Measurements from ENCODE around the gene FGFR2. TPM values are rescaled to one million over a fixed set of nuclear protein-coding genes. Genes with fewer than 3 reads are reported as not detected.

The FGFR2 gene
- total RNA-seq, 2 experiments from 2014 or later = 0.14 to 0.22 TPM

GRCh38 chr10:121568275-121568674 is 30.0 kb downstream of the FGFR2 start:
- no peaks in the 10 kb centered on the region for H3K27me3 Mint-ChIP-seq
- TF ChIP-seq, protein P1, sequence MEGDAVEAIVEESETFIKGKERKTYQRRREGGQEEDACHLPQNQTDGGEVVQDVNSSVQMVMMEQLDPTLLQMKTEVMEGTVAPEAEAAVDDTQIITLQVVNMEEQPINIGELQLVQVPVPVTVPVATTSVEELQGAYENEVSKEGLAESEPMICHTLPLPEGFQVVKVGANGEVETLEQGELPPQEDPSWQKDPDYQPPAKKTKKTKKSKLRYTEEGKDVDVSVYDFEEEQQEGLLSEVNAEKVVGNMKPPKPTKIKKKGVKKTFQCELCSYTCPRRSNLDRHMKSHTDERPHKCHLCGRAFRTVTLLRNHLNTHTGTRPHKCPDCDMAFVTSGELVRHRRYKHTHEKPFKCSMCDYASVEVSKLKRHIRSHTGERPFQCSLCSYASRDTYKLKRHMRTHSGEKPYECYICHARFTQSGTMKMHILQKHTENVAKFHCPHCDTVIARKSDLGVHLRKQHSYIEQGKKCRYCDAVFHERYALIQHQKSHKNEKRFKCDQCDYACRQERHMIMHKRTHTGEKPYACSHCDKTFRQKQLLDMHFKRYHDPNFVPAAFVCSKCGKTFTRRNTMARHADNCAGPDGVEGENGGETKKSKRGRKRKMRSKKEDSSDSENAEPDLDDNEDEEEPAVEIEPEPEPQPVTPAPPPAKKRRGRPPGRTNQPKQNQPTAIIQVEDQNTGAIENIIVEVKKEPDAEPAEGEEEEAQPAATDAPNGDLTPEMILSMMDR (IDR thresholded peaks at IDR 0.05) = no peak
- ATAC-seq (ENCODE audit: poor library complexity) = no peak
- Histone ChIP-seq H3K27me3 (ENCODE audit: control insufficient read depth in 1 of 2, insufficient read depth in 2 of 2, low read length in 2 of 2) (no peaks in the 10 kb centered on the region), H3K36me3 (ENCODE audit: insufficient read depth, low read length) (no peaks in the 10 kb centered on the region), H3K4me3 (ENCODE audit: low read length) (no peak overlapping the region), H3K27ac (ENCODE audit: low read depth in 1 of 2, low read length in 2 of 2) (no peak overlapping the region), H3K4me1 (ENCODE audit: insufficient read depth, low read length) (no peaks in the 10 kb centered on the region), H3K9me3 (ENCODE audit: control insufficient read depth in 1 of 2, insufficient read depth in 1 of 2, low read length in 2 of 2) (peaks cover 0 to 12% of the 10 kb centered on the region in 2 experiments)
- DNase-seq = no peak
- no peak overlapping the region for H3K27ac Mint-ChIP-seq
- POLR2A ChIA-PET = no interaction called here
- no peaks in the 10 kb centered on the region for H3K4me1 Mint-ChIP-seq (ENCODE audit: low read depth)
- H3K36me3 Mint-ChIP-seq (ENCODE audit: low read depth) = no peaks in the 10 kb centered on the region
- CTCF ChIA-PET = no interaction called here
- no peak overlapping the region for H3K4me3 Mint-ChIP-seq
- intact Hi-C loops (cut with DNase I, micrococcal nuclease) = no loop called here
- no peaks in the 10 kb centered on the region for H3K9me3 Mint-ChIP-seq

GRCh38 chr10:121567569-121567968 is 30.7 kb downstream of the FGFR2 start:
- Mint-ChIP-seq H3K4me3 (no peak overlapping the region), H3K27me3 (no peaks in the 10 kb centered on the region), H3K4me1 (ENCODE audit: low read depth) (no peaks in the 10 kb centered on the region), H3K27ac (no peak overlapping the region), H3K36me3 (ENCODE audit: low read depth) (no peaks in the 10 kb centered on the region), H3K9me3 (no peaks in the 10 kb centered on the region)
- ChIA-PET POLR2A (no interaction called here), CTCF (no interaction called here)
- Histone ChIP-seq H3K27ac (ENCODE audit: low read depth in 1 of 2, low read length in 2 of 2) (no peak overlapping the region), H3K27me3 (ENCODE audit: control insufficient read depth in 1 of 2, insufficient read depth in 2 of 2, low read length in 2 of 2) (no peaks in the 10 kb centered on the region), H3K36me3 (ENCODE audit: insufficient read depth, low read length) (no peaks in the 10 kb centered on the region), H3K9me3 (ENCODE audit: control insufficient read depth in 1 of 2, insufficient read depth in 1 of 2, low read length in 2 of 2) (peaks cover 0 to 10% of the 10 kb centered on the region in 2 experiments), H3K4me1 (ENCODE audit: insufficient read depth, low read length) (no peaks in the 10 kb centered on the region), H3K4me3 (ENCODE audit: low read length) (no peak overlapping the region)
- TF ChIP-seq, protein P1 (IDR thresholded peaks at IDR 0.05) = no peak
- ATAC-seq (ENCODE audit: poor library complexity) (no peak), DNase-seq (no peak)
- intact Hi-C loops (cut with DNase I, micrococcal nuclease) = no loop called here

GRCh38 chr10:121566755-121567154 is 31.5 kb downstream of the FGFR2 start:
- Mint-ChIP-seq H3K9me3 (no peaks in the 10 kb centered on the region), H3K36me3 (ENCODE audit: low read depth) (no peaks in the 10 kb centered on the region), H3K4me3 (no peak overlapping the region), H3K27ac (no peak overlapping the region), H3K27me3 (no peaks in the 10 kb centered on the region), H3K4me1 (ENCODE audit: low read depth) (no peaks in the 10 kb centered on the region)
- ChIA-PET POLR2A (no interaction called here), CTCF (no interaction called here)
- no peaks in the 10 kb centered on the region for H3K4me1 ChIP-seq (ENCODE audit: insufficient read depth, low read length)
- H3K4me3 ChIP-seq (ENCODE audit: low read length) = no peak overlapping the region
- H3K27ac ChIP-seq (ENCODE audit: low read depth in 1 of 2, low read length in 2 of 2) = no peak overlapping the region
- H3K36me3 ChIP-seq (ENCODE audit: insufficient read depth, low read length) = no peaks in the 10 kb centered on the region
- no peaks in the 10 kb centered on the region for H3K27me3 ChIP-seq (ENCODE audit: control insufficient read depth in 1 of 2, insufficient read depth in 2 of 2, low read length in 2 of 2)
- TF ChIP-seq, protein P1 (IDR thresholded peaks at IDR 0.05) = no peak
- intact Hi-C loops (cut with DNase I, micrococcal nuclease) = no loop called here
- peaks cover 0 to 8% of the 10 kb centered on the region in 2 experiments for H3K9me3 ChIP-seq (ENCODE audit: control insufficient read depth in 1 of 2, insufficient read depth in 1 of 2, low read length in 2 of 2)
- no peak for ATAC-seq (ENCODE audit: poor library complexity)
- no peak for DNase-seq

Data from CD4-positive, alpha-beta T cell (primary cell).